DMS79 treated with DMSO at 0.1 percent for 48 hours (cell line): ENCODE data around the gene RNASET2.
"Not testable (repeated sequence)": the region's sequence is repeated elsewhere in the genome, so short reads cannot be mapped to it uniquely, and the experiment has no call there.

Experiments used
- DNase-seq: peaks from one replicate; lab custom pipeline; 2025; lab: John Stamatoyannopoulos, UW

Gene RNASET2

GRCh38 chr6:166927240-166927934, 29.0 kb downstream of the RNASET2 start:
- DNase-seq, result peak; percentile 80

DNA sequence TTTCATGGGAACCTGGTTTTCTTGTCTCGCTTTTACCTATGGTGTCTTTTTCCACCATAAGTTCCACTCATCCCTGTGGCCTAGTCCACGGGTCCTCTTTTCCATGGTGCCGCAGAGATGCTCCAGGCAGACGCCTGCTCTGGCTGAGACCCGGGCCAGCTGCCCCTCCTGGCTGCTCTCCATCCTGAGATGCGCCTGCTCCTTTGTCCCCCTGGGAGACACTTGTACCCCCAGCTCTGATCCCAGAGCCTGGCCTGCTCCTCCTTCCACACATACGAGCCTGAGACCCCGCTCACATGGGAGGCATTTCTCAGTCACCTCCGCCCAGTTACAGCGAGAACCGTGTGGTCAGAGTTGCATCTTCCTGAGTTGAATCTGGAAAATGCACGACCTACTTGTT, 29.6 kb downstream of the RNASET2 start:
- DNase-seq, result peak; percentile 38

DNA sequence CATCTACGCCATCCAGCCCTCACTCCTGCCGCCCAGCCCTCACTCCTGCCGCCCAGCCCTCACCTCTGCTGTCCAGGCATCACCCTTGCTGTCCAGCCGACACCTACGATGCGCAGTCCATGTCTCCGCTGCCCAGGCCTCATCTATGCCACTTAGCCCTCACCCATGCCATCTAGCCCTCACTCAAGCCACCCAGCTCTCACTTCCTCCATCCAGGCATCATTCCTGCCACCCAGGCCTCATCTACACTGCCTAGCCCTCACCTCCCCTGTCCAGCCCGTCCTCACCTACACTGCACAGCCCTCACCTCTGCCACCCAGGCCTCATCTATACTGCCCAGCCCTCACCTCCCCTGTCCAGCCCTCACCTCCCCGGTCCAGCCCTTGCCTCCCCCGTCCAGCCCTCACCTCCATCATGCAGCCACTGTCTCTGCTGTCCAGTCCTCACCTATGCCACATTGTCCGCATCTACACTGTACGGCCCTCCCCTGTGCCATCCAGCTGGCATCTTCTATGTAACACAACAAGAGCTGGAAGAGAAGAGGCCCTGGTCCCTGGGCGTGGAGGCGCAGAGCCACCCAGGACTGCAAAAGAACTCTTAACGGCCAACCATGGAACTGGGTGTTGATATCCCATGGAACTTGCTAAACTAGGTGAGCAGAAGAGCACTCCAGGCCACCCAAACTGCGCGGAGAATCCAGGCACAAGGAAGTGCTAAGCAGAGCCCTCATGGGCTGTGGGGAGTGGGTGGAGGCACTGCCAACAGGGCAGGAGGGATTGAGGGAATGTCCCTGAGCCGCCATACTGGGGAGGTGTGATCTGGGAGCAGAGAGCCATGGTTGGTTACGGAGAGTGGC, 31.0 kb downstream of the RNASET2 start:
- no peak for DNase-seq

- DNase-seq, result no peak
Observed at GRCh38 chr6:166924531-166924930, 31.8 kb downstream of the RNASET2 start.

- no peak for DNase-seq
Observed at GRCh38 chr6:166922937-166923336, 33.4 kb downstream of the RNASET2 start.

DNA sequence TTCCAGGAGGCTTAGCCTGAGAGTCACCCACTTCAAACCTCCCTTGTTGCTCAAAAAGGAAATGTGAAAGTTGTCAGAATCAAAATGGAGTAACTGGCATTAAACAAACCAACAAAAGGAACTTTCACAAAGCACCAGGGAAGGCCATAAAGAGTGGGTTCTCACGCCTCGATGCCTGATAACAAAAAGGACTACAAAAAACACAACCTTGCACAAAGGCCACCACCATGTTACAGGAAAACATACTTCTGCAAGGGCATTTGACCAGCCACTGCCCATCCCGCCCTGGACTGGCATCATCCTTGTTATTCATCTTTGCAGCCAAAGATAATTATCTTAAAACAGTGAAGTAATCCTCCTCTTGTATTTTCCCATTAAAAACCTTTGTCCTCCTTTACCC, 34.8 kb downstream of the RNASET2 start:
- no peak for DNase-seq

GRCh38 chr6:166916824-166917223, 39.5 kb downstream of the RNASET2 start:
- DNase-seq, result no peak

DNA sequence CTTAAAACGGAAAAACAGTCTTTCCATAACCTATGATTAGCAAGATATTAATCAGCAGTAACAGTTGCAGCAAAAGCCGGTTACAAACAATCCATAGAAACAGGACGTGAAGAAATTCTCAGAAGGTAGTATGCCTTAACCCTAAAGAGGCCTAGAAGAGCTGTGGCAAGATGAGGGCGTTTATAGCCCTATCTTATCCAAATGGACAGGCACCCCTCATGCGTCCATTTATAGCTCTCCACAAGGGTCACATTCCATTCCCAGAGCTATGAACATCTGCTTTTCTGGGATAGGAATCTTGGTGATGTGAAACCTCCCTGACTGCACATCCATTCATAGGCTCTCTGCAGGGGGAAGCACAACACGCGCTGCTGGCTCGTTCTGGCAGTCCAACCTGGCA, 40.9 kb downstream of the RNASET2 start:
- not testable (repeated sequence) for DNase-seq

DNA sequence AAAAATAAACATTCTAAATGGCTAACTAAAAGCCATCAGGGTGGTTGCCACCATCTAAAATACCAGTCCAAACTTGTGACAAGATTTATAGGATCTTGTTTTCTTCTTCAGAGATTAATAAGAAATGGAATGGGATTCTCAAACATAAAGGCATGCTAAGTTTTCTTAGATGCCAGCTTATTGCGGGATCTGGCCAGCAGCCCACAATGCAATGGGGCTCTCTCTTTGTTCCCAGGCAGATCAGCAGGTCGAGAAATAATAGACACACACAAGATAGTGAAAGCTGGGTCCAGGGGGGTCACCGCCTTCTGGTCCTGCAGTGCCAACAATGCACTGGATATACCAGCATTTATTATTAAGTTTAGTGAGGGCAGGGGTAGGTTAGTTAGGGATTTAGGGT, 41.4 kb downstream of the RNASET2 start:
- DNase-seq, result not testable (repeated sequence)

DNA sequence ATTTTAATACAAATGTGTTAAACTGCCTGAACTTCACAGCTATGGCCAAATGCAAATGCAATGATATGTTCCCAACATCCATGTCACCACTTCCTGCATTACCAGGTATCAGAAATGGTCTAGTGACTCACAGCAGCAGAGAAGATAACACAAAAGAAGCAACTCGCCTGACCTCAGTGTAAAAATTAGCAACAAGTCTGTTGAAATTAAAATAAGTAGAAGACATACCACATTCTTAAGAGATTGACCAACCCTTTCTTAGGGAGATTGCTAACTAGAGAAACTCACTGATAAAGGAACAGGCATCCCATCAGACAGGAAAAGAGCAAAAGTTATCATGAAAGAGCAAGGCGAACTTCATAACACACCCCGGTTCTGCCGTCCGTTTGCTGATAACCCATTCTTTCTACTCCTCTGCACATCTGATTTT, 45.1 kb downstream of the RNASET2 start:
- no peak for DNase-seq

DNA sequence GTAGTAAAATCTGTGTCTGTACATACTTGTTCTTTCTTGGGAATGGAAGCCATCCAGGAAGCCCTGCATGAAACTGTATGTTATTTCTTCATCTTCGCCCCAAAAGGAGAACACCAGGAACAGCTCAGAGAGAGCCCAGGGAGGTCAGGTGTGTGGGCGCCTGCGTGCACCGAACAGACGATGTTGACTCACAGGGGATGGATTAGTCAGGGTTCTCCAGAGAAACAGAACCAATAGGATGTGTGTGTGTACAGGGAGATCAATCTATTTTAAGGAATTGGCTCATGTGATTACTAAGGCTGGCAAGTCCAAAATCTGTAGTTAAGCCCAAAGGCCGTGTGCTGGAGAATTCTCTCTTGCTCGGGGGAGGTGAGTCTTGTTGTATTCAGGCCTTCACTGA, 45.7 kb downstream of the RNASET2 start:
- no peak for DNase-seq

DNA sequence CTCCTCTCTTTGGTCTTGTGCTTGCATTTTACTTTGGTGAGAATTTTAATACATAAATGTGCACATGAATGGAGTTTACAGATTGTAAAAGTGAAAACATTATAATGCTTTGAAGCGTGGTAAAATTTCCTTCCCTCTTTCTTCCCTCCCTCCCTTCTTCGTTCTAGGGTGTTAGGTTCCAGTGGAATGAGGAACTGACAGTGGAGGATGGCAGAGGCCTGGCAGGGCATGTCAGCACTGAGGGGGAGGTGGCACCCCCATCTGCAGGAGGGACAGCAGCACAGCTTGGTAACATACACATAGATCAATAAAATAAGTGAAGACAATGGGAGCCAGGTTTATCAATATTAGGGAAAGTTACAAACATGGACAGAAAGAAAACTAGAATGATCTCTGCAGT, 47.5 kb downstream of the RNASET2 start:
- DNase-seq, result no peak

GRCh38 chr6:166907871-166908806, 48.2 kb downstream of the RNASET2 start:
- DNase-seq, result peak; percentile 13

DNA sequence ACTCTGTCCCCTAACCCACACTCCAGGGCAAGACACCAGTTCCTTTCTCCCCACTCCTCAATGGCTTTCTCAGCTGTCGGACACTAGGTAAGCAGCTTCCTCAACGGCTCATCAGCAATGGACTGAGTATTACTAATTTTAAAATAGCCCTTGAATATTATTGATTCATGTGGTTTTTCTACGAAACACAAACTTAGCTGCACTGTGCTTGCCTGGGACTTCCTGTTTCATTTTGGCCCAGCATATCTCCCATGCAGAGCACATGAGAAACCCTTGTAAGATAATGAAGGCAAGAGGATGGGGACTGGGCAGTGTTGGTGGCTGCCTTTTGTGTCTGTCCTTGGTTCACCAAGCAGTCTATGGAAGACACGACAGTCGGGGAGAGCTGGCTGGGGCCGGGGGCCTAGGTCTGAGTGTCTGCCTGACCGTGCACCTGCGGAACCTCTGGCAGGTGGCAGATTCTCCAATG, 48.9 kb downstream of the RNASET2 start:
- no peak for DNase-seq

DNA sequence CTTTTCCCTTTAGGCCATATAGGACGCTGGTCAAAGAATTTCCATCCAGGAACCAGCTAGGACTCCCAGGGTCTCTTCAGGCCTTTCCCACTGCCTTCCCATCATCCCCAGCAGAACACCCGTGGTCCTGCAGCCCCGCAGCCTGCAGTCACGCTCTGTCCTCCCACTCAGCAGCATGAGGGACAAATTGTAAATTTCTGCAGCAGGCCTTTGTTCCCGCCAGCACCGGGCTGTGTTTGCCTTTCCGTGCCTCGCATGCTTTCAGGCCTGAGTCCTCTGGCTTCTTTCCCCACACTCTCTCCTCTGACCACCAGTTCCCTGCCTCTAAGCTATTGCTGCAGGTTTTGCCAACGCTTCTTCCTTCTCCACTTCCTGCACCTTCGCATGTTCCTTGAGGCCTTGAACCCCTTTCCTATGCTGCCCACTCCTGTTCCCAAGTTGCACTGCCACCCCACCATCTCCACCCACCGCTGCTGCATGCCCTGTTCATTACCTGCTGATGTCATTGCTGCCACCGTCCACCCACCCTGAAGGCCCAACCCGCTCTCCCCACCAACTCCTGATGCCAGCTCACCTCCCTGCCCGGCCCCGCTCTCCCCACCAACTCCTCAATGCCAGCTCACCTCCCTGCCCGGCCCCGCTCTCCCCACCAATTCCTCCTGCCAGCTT, 49.8 kb downstream of the RNASET2 start:
- no peak for DNase-seq

GRCh38 chr6:166905505-166906134, 50.7 kb downstream of the RNASET2 start:
- no peak for DNase-seq

- no peak for DNase-seq
Observed at GRCh38 chr6:166905013-166905412, 51.3 kb downstream of the RNASET2 start.

- peak; percentile 82 for DNase-seq
Observed at GRCh38 chr6:166904101-166904746, 52.1 kb downstream of the RNASET2 start.

GRCh38 chr6:166903500-166903899, 52.9 kb downstream of the RNASET2 start:
- no peak for DNase-seq

DNA sequence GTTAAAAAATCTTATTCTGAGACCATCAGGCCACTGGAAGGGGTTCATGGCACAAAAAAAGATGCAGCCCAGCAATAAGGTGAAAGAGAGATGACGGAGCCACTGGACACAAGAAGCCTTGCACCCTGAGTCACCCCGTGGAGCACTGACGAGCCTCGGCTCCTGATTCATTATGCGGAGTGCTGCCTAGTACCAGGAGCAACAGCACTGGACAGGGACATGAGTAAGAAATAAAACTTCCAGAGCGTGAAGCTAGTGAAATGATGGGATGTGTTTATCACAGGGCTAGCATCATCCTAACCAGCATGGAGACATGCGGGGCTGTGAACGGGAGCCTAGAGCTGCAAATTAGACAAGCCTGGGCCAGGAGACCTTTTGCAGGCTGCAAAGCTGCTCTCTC, 53.3 kb downstream of the RNASET2 start:
- DNase-seq, result no peak
